H1 (cell line): ENCODE results near the gene ELFN2. TPM values are rescaled to one million over a fixed set of nuclear protein-coding genes. Genes with fewer than 3 reads are reported as not detected.

Source experiments
- MAX ChIP-seq: IDR thresholded peaks from 2 replicates; pipeline ENCODE4 v1.6.1; 2012; ENCODE audit warnings: inconsistent platforms
- polyA plus RNA-seq, 7 experiments: library from polyadenylated mRNA; depleted of rRNA in 3 of 7; stranded (reverse) in 5 of 7; unstranded in 2 of 7; fragments of >200 nt in 5 of 7; fragments of 200-250 nt in 2 of 7; gene quantifications; 1 replicate in 5 of 7; 2 replicates in 1 of 7; 4 replicates in 1 of 7; pipeline versions ENCODE4 v1.2.1 to v1.2.3, GENCODE V29; 2011 to 2013; ENCODE audit warnings: missing spikeins in 2 of 7, mixed read lengths in 2 of 7
- total RNA-seq: library from RNA; stranded (reverse); fragmentation: NEBNext Ultra II Directional; extraction: Animal tissue kit (Norgen Biotek cat#: 25700); gene quantifications from 2 replicates; pipeline ENCODE4 v1.2.1, GENCODE V29; 2021

ELFN2 gene
- total and polyA plus RNA-seq, 2 of the 8 experiments (the other 6 are each of a cell fraction or from before 2014, with no cell fraction given) = 0.63 to 0.88 TPM

GRCh38 chr22:37365950-37366349, 61.3 kb downstream of the ELFN2 start (continued):
- TF ChIP-seq MAX = no peak
